Fibroblast of pulmonary artery (primary cell): ENCODE data around the gene IGDCC3.

ENCODE experiments used
- DNase-seq: peaks from one replicate; pipeline ENCODE4 v3.0.0-alpha.2; 2010; ENCODE audit warnings: low read depth
- H3K4me3 ChIP-seq: replicated peaks from 2 replicates; pipeline ENCODE4 v1.5.1; 2011; ENCODE audit warnings: low read depth, mild to moderate bottlenecking, control low read depth, low read length, moderate library complexity
- TF ChIP-seq, protein P1 (sequence below): IDR thresholded peaks from 2 replicates; pipeline ENCODE4 v1.5.1; 2011; ENCODE audit warnings: mild to moderate bottlenecking, control low read depth, low read length, inconsistent platforms; ENCODE audit errors: missing control alignments

Gene IGDCC3

DNA sequence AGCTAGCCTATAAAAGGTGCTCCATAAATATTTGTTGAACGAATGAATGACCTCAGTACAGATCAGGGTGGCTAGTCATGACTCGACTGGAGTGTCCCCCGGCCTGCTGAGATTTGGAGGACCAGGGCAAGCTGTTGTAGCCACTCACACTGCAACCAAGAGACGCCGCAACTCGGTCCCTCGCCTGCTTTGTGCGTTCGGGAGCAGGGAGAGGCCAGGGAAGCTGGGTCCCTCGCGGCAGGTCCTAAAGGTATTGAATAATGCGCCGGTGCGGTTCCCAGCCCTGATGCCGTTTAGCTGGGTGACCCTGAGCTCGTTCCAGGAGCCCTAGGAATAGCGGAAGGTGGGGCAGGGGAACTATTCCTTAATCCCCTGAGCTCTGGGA is 43.2 kb upstream of the IGDCC3 start:
- no peak for DNase-seq
- TF ChIP-seq, protein P1, sequence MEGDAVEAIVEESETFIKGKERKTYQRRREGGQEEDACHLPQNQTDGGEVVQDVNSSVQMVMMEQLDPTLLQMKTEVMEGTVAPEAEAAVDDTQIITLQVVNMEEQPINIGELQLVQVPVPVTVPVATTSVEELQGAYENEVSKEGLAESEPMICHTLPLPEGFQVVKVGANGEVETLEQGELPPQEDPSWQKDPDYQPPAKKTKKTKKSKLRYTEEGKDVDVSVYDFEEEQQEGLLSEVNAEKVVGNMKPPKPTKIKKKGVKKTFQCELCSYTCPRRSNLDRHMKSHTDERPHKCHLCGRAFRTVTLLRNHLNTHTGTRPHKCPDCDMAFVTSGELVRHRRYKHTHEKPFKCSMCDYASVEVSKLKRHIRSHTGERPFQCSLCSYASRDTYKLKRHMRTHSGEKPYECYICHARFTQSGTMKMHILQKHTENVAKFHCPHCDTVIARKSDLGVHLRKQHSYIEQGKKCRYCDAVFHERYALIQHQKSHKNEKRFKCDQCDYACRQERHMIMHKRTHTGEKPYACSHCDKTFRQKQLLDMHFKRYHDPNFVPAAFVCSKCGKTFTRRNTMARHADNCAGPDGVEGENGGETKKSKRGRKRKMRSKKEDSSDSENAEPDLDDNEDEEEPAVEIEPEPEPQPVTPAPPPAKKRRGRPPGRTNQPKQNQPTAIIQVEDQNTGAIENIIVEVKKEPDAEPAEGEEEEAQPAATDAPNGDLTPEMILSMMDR = no peak
- H3K4me3 ChIP-seq = no peak overlapping the region

DNA sequence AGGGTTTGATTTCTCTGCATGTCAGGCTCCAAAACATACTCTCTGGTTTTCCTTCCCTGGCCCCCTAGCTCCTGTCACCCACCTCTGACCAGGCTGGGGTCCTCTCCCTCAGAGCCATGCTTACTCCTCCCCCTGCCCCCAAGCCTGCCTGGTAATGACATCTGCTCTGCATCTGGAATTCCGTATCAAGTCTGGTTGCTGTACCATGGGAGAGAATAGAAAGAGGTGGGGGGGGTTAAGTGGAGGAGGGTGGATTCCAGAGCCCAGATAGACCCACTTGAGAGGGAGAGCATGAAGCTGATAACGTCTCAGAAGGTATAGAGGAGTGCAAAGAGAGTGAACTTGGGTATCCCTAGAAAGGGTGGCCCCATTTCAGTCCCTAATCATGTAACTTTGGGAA is 40.8 kb upstream of the IGDCC3 start:
- no peak for DNase-seq
- TF ChIP-seq, protein P1 = no peak
- no peak overlapping the region for H3K4me3 ChIP-seq

DNA sequence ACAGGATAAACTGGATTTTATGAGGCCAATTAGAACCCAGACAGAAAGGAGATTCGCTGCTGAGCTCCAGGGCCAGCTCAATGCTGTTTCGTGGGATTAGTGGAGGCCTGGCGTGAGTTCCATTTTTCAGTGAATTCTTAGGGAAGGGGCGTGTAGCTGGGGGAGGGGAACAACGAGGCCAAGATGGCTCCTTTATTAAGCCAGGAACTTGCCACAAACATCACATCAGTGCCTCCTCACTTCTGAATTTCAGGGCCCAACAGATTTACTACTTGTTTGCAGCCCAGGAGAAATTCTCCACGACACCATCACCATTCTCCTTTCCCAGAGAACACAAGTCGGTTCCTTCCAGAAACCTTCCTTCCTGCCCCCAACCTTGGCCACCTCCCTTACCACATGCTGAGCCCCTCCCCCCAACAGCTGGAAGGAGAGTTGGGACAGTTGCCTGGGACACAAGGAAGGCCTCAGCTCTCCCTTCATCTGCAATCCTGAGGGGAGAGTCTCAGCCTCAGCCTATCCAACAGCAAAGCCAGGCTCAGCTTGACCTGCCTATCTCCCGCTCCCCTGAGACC is 39.1 kb upstream of the IGDCC3 start:
- no peak for DNase-seq
- TF ChIP-seq, protein P1 = no peak
- H3K4me3 ChIP-seq = no peak overlapping the region

DNA sequence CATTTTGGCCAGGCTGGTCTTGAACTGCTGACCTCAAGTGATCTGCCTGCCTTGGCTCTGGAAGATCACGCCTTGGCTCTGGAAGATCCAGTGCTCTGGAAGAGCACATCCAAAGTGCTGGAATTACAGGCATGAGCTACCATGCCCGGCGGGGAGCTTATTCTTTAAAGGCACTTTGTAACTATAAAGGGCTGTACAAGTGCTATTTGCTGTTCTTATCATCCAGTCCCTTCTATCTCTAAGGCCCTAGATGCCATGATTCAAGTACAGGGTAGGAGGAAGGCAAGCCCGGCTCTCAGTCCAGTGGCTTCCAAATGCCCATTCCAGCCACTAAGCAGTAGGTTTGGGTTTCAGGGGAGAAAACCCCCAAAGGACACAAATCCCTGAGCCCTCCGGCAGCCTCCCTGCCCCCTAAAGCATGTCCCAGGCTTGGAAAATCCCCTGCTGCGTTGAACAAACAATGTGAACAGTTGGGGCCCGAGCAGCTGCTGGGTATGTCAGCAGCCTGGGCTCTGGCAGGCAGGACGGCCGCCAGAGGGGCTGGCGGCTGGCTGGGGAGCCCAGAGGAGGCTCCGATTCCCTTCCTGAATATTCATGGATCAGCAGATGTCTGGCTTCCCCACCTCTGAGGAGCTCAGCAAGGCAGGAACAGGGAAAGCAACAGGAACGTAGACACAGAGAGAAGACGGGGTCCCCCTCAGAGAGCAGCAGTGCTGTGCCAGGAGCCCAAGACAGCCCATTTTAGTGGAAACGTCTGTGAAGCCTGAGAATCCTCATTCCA is 37.2 kb upstream of the IGDCC3 start:
- DNase-seq = peak; percentile 22
- no peak overlapping the region for H3K4me3 ChIP-seq
- TF ChIP-seq, protein P1 = no peak

DNA sequence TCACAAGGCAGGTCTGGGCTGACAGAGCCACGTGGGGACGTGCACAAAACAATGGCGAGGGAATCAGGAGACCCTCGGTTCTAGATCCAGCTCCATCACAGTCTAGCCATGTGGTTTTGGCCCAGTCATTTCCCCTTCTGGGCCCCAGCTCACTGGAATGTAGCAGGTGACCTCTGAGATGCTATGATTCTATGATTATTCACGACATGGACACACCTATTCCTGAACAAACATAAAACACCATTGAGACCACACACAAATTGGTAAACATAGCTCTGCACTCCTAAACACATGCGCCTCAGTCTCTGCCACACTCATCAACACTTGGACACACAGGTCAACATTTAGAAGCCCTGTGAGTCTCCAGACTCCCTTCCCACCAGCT is 36.0 kb upstream of the IGDCC3 start:
- no peak for DNase-seq
- no peak overlapping the region for H3K4me3 ChIP-seq

DNA sequence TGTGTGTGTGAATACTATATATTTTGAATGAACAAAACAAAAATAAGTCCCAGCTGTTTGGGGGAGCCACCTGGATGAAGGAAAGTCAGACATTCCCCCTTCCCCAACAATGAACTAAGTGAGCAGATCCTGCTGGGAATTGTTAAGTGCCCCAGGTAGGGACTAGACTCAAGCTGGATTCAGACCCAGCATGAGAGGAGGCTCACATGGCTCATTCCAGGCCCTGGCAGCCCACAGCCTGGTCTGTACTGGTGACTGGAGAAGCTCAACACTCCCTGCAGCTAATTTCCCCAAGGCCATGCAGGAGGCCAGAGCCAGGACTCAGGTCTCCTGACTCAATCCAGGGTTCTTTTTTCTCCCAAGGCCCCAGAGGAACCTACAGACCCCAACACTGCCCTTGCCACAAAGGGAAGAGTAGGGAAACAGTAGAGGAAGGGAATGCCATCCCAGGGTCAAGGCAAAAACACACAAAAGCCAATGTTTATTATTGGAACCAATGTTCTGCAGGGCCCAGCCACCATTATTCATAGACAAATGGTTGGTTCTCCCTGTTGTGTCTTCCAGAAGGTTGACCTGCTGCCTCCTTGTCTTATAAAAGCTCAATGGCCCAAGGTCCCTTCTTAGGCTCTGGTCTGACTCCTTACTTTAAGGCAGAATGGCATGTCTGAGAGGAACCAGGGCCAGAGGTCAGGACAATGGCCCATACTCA is 35.4 kb upstream of the IGDCC3 start:
- DNase-seq = no peak
- H3K4me3 ChIP-seq = no peak overlapping the region
- TF ChIP-seq, protein P1 = no peak

More for the DNA sequence above, 36.0 kb upstream of the IGDCC3 start:
- TF ChIP-seq, protein P1 = no peak
